GM18505 (cell line): ENCODE measurements around the gene SUGCT.
"Not testable (repeated sequence)": the region's sequence is repeated elsewhere in the genome, so short reads cannot be mapped to it uniquely, and the experiment has no call there.

Experiments used
- ATAC-seq: cut with Tn5 transposase; IDR thresholded peaks from one replicate; pipeline ENCODE4 v1.9.1; 2021; ENCODE audit not compliant: unreplicated experiment
- POLR2A ChIP-seq: IDR thresholded peaks from 4 replicates; pipeline ENCODE4 v1.6.1; 2011; ENCODE audit warnings: borderline replicate concordance; ENCODE audit not compliant: insufficient read depth, insufficient read length; ENCODE audit errors: extremely low read depth

SUGCT gene

GRCh38 chr7:40572810-40573465 lies 438.1 kb downstream of the SUGCT start:
- TF ChIP-seq POLR2A: no peak
- ATAC-seq: no peak

DNA sequence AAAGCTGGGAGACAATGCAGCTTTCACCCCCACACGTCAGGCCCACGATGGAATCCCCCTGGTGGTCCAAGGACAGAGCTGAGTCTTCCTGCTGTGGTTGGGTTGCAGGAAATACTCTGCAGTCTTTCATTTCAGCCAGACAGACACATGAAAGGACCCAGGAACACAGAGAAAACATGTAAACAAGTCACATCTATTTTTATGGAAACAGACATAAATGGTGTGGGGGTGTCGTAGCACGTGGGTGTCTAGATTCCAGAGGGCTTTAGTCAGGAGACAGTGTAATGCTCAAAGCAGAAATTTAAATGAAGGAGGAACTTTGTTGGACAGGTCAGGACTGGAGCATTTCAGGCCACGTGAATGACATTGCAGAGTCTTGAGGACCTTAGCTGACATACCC lies 444.6 kb downstream of the SUGCT start:
- TF ChIP-seq POLR2A: no peak
- ATAC-seq: no peak

DNA sequence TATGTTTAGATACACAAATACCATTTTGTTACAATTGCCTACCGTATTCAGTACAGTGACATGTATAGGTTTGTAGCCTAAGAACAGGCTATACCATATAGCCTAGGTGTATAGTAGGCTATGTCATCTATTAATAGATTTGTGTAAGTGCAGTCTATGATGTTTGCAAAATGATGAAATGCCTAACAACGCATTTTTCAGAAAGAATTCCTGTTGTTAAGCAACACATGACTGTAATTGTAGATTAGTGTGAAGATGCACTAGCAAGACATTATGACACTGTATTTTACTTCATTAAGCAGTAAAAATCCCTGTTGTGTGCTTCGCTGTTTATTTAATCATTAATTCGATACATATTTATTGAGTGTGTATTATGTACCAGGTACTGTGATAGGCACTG lies 446.0 kb downstream of the SUGCT start:
- no peak for TF ChIP-seq POLR2A
- no peak for ATAC-seq

DNA sequence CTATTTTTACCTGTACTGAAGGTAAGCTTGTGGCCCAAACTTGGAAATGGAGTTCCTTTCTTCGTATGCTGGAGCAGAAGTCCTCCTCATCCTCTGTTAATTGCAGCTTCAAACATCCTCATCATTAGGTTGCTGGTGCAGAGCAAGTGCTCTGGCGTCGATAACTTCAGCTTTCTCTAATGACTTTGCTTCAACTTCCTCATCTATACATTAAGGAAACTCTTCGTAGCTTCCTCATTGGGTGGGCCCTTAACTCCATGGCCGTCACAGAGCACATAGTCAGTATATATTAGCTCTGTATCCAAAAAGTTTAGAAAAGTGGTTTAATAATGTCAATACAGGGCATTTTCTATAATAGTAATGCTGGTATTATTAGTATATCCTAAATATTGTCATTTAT lies 447.7 kb downstream of the SUGCT start:
- ATAC-seq: no peak
- no peak for TF ChIP-seq POLR2A

DNA sequence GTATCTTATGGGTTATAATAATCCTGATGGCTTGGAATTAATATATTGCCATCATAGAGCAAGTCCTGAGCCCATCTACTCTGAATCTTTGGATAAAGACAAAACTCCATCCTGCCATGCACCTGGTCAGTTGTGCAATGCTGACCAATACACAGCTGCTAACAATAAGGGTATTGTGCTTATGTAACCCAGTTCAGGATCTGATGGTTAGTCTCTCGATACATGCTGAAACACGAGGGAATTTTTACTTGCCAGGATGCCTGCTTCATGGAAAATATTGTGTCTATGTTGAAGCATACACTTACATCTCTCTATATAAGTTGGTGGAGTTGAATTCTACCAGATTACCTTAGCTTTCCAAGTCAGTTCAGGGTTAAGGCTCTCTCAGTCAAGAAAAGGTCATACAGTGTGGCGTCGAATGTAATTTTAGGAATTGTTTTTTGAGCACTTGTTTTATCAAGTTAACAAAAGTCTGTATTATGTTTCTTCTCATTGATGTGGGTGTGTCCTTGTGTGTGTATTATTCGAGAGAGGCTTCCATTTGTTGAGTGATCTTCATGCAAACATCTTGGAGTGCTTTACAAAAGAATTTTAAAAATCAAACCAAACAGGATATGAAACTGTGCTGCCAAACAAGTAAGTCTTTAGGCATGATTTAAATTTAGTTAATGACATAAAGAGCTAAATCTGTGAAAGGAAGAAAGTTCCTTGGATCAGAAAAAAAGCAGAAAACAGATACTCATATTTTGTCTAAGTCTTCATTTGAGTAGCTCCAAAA lies 449.1 kb downstream of the SUGCT start:
- ATAC-seq: no peak
- no peak for TF ChIP-seq POLR2A

- no peak for TF ChIP-seq POLR2A
- no peak for ATAC-seq
Measured at GRCh38 chr7:40584667-40585433, 450.0 kb downstream of the SUGCT start.

GRCh38 chr7:40586197-40586596 lies 451.4 kb downstream of the SUGCT start:
- TF ChIP-seq POLR2A: no peak
- no peak for ATAC-seq

GRCh38 chr7:40587419-40587818 lies 452.6 kb downstream of the SUGCT start:
- no peak for TF ChIP-seq POLR2A
- ATAC-seq: no peak

- ATAC-seq: no peak
- TF ChIP-seq POLR2A: no peak
Measured at GRCh38 chr7:40595129-40595528, 460.3 kb downstream of the SUGCT start.

DNA sequence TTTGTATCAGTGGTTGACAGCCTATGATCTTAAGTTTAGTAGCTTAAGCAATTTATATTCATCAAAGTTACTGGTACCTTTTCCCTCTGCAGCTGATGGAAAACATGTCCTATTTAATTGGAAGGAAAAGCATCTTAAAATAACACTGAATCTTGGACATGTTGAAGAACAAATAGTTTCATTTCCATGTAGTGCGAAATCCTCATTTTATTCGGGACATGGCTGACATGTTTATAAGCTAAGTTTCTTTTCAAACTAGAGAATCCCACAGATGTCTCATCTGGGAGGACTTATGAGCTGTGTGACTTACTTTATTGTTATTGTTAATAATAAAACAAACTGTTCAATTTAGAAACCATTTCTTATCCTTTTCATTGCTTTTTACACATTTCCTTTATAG lies 461.0 kb downstream of the SUGCT start:
- no peak for ATAC-seq

GRCh38 chr7:40597517-40597916 lies 462.7 kb downstream of the SUGCT start:
- no peak for ATAC-seq

More for the DNA sequence above, 461.0 kb downstream of the SUGCT start:
- TF ChIP-seq POLR2A: no peak

DNA sequence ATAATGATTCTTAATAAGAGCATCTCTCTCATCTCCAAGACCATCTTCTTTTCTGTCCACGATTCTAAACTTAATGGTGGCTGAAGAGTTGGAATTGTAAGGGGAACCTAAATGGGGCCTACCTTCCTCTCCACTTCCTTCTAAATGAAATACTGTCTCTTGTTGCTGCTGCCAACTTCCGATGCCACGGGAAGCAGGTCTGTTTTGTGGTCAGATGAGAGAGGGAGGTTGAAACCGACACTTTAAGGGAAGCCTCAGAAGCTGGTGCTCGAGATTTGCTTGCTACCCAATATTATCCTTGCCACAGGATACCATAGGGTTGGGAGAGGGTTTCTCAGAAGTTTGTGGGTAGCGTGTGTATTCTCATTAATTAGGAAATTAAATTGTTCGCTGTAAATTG lies 464.1 kb downstream of the SUGCT start:
- ATAC-seq: no peak
- no peak for TF ChIP-seq POLR2A

More at GRCh38 chr7:40597517-40597916, 462.7 kb downstream of the SUGCT start:
- TF ChIP-seq POLR2A: no peak

GRCh38 chr7:40599836-40600235 lies 465.0 kb downstream of the SUGCT start:
- no peak for ATAC-seq
- no peak for TF ChIP-seq POLR2A

GRCh38 chr7:40602351-40602750 lies 467.5 kb downstream of the SUGCT start:
- ATAC-seq: not testable (repeated sequence)

- no peak for TF ChIP-seq POLR2A
- peak; percentile 94 for ATAC-seq
Measured at GRCh38 chr7:40604601-40605438, 470.0 kb downstream of the SUGCT start.
